SU-DHL-6 (cell line): ENCODE data around the gene TCP11L2.

Experiments used
- EZH2phosphoT487 ChIP-seq: fragments of 200-600 bp; sonication (generic), shearing (Covaris generic); conservative IDR thresholded peaks from 2 replicates; pipeline ENCODE4 v1.6.1; 2018; ENCODE audit warnings: mild to moderate bottlenecking, antibody characterized with exemption, low read length, moderate library complexity, mixed read lengths
- TF ChIP-seq, protein P1 (sequence below): fragments of 200-600 bp; sonication (generic); IDR thresholded peaks from one replicate; pipeline ENCODE4 v1.5.1; 2017; ENCODE audit warnings: antibody characterized with exemption, mild to moderate bottlenecking, low read length, moderate library complexity; ENCODE audit not compliant: insufficient read depth, poor library complexity, severe bottlenecking

DNA sequence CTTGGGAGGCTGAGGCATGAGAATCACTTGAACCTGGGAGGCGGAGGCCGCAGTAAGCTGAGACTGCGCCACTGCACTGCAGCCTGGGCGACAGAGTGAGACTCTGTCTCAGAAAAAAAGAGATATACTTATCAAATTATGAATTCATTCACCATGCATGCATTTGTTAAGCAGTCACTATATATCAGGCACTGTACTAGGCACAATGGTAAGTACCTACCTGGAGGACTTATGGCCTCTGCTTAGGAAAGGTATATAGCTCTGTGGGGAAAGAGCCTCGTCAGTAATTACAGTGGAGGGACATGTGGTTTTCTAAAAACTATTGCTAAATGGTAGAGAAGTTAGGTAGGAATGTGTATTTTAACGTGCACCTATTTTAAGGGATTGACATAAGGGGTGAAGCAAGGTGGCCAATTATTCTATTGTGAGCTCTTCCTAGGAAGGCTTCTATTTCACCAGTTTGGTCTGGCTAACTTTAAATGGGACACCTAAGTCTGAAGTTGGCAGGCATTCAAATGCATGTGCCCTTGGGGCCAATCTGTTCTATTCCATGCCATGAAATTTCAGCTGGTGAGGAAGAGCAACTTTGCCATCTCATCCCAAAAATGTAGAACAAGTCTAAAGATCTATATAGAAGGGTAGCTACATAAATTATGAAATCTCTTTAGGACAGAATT lies 15.0 kb downstream of the TCP11L2 start:
- TF ChIP-seq, protein P1, sequence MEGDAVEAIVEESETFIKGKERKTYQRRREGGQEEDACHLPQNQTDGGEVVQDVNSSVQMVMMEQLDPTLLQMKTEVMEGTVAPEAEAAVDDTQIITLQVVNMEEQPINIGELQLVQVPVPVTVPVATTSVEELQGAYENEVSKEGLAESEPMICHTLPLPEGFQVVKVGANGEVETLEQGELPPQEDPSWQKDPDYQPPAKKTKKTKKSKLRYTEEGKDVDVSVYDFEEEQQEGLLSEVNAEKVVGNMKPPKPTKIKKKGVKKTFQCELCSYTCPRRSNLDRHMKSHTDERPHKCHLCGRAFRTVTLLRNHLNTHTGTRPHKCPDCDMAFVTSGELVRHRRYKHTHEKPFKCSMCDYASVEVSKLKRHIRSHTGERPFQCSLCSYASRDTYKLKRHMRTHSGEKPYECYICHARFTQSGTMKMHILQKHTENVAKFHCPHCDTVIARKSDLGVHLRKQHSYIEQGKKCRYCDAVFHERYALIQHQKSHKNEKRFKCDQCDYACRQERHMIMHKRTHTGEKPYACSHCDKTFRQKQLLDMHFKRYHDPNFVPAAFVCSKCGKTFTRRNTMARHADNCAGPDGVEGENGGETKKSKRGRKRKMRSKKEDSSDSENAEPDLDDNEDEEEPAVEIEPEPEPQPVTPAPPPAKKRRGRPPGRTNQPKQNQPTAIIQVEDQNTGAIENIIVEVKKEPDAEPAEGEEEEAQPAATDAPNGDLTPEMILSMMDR: no peak
- TF ChIP-seq EZH2phosphoT487: no peak
